Pancreas (tissue), 10 donors: Measurements from ENCODE around the gene HOXA10. TPM values are rescaled to one million over a fixed set of nuclear protein-coding genes. Genes with fewer than 3 reads are reported as not detected.
A peak's percentile ranks its signal among the peaks of the same experiment; 100 is the strongest.

Experiments
- ATAC-seq, 4 donors: fragments of 200-7000 bp; cut with Tn5 transposase; one replicate each; pipeline versions ENCODE4 v1.8.0 to v1.9.1; 2020; ENCODE audit warnings: mild to moderate bottlenecking in 4 of 4, moderate library complexity in 4 of 4
- DNase-seq, 6 donors: peaks; one replicate each; pipeline ENCODE4 v3.0.0-alpha.2; 2020
- FAIRE-seq: peaks from 2 replicates; lab custom pipeline; 2012; peaks lifted over from hg19 to GRCh38; lab: Jason Lieb, UNC
- H3K27ac ChIP-seq, 4 donors: fragments of 200-600 bp; sonication (generic); 1 replicate in 3 of 4; 2 replicates in 1 of 4; pipeline versions ENCODE4 v1.5.0 to v1.8.0; 2020
- H3K27me3 ChIP-seq, 4 donors: fragments of 200-600 bp; one replicate each; pipeline ENCODE4 v1.8.0; 2021
- H3K36me3 ChIP-seq, 3 donors: fragments of 200-600 bp; sonication (generic) in 1 of 3; one replicate each; pipeline versions ENCODE4 v1.5.0 to v1.8.0; 2020 to 2021
- H3K4me1 ChIP-seq, 3 donors: fragments of 200-600 bp; one replicate each; pipeline ENCODE4 v1.8.0; 2021
- H3K4me3 ChIP-seq, 4 donors: fragments of 200-600 bp; sonication (generic) in 2 of 4; one replicate each; pipeline versions ENCODE4 v1.5.0 to v1.8.0; 2020 to 2021
- H3K9me3 ChIP-seq, 4 donors: fragments of 200-600 bp; one replicate each; pipeline ENCODE4 v1.8.0; 2021
- CTCF ChIP-seq, 4 donors: fragments of 200-600 bp; sonication (generic) in 3 of 4; IDR thresholded peaks; one replicate each; pipeline versions ENCODE4 v1.5.0 to v1.8.0; 2021; ENCODE audit warnings: antibody characterized with exemption in 4 of 4
- WGBS, 2 donors: extraction: QIAGEN DNeasy Blood & Tissue Kit; methylation state at CpG; one replicate each; pipeline ENCODE4 v1.1.7; 2013; 5-methylcytosine and 5-hydroxymethylcytosine counted together
- intact Hi-C, 3 donors: fragments of 100-400 bp; cut with DNase I; formaldehyde crosslinking; loops; one replicate each; pipeline versions ENCODE4 v1.11.1 to v1.14.2; 2022
- polyA plus RNA-seq, 2 donors: library from polyadenylated mRNA; stranded (reverse); fragments of 200-250 nt; gene quantifications; one replicate each; pipeline ENCODE4 v1.2.3, GENCODE V29; 2013
- total RNA-seq, 6 donors: library from RNA; stranded (reverse); fragmentation: NEBNext Ultra II Directional in 4 of 6; extraction: Animal tissue kit (Norgen Biotek cat#: 25700) in 4 of 6; gene quantifications; one replicate each; pipeline versions ENCODE4 v1.2.1 to v1.2.4, GENCODE V29; 2021 to 2023
- donor health status: healthy with polysubstance abuse.
- donor health status: DM: no; HTN: no; CAD: no; lungs with moderate emphysema.
- donor health status: DM: no; HTN: no; CAD: no.
- donor health status: control.
- donor health status: control.
- donor health status: Bipolar disorder and iron deficiency.
- donor health status: DM: yes; HTN: yes; CAD: no.
- donor health status: DM: no; HTN: no; CAD: no.
- donor health status: DM: no; HTN: no; CAD: no.
- donor health status: DM: yes; HTN: yes; CAD: no.

The HOXA10 gene
- total and polyA plus RNA-seq, 8 donors: 0.09 to 0.18 (median 0.14) TPM; not detected in 4

- peaks cover 0 to 7% (median 0%) of the 10 kb centered on the region in 3 donors for H3K4me1 ChIP-seq
- WGBS, 2 donors: 12 to 14% methylated on average over 50 to 52 of the region's 52 CpGs
- H3K36me3 ChIP-seq: no peaks in the 10 kb centered on the region
- DNase-seq: no peak
- ATAC-seq: peak in 1 of 4 donors; percentile 53
- H3K27me3 ChIP-seq: peaks cover 0 to 55% (median 16%) of the 10 kb centered on the region in 4 donors
- H3K9me3 ChIP-seq: no peaks in the 10 kb centered on the region
- H3K27ac ChIP-seq: no peak overlapping the region
- peak overlapping the region in 1 of 4 donors; percentile 3 for H3K4me3 ChIP-seq
- TF ChIP-seq CTCF (IDR thresholded peaks at IDR 0.05): no peak
- no peak for FAIRE-seq
- intact Hi-C loops: no loop called here
Observed at GRCh38 chr7:27212497-27213432, 38.6 kb upstream of the HOXA10 start.

GRCh38 chr7:27211764-27212204, 37.7 kb upstream of the HOXA10 start:
- no peak for DNase-seq
- ATAC-seq: no peak
- Histone ChIP-seq H3K4me1 (peaks cover 0 to 7% (median 0%) of the 10 kb centered on the region in 3 donors), H3K9me3 (no peaks in the 10 kb centered on the region), H3K4me3 (no peak overlapping the region), H3K36me3 (no peaks in the 10 kb centered on the region), H3K27ac (no peak overlapping the region), H3K27me3 (peaks cover 6 to 65% (median 19%) of the 10 kb centered on the region in 4 donors)
- 53 to 55% methylated on average over 3 of the region's 3 CpGs for WGBS, 2 donors
- intact Hi-C loops: no loop called here
- no peak for TF ChIP-seq CTCF (IDR thresholded peaks at IDR 0.05)
- no peak for FAIRE-seq

- H3K27me3 ChIP-seq: peaks cover 6 to 72% (median 24%) of the 10 kb centered on the region in 4 donors
- WGBS, 2 donors: 80 to 86% methylated on average over 1 of the region's 1 CpG
- FAIRE-seq (no peak), ATAC-seq (no peak), DNase-seq (no peak)
- H3K4me3 ChIP-seq: no peak overlapping the region
- no peaks in the 10 kb centered on the region for H3K9me3 ChIP-seq
- H3K27ac ChIP-seq: no peak overlapping the region
- no peaks in the 10 kb centered on the region for H3K36me3 ChIP-seq
- H3K4me1 ChIP-seq: peaks cover 0 to 7% (median 0%) of the 10 kb centered on the region in 3 donors
- TF ChIP-seq CTCF (IDR thresholded peaks at IDR 0.05): no peak
- intact Hi-C loops: no loop called here
Observed at GRCh38 chr7:27211084-27211446, 36.9 kb upstream of the HOXA10 start.

GRCh38 chr7:27210441-27211083, 36.4 kb upstream of the HOXA10 start:
- no peaks in the 10 kb centered on the region for H3K9me3 ChIP-seq
- FAIRE-seq (no peak), ATAC-seq (peak; percentile 69 to 79 (median 76)), DNase-seq (peak in 4 of 6 donors; percentile 33 to 67 (median 51))
- peaks cover 10 to 77% (median 24%) of the 10 kb centered on the region in 4 donors for H3K27me3 ChIP-seq
- peaks cover 0 to 7% (median 0%) of the 10 kb centered on the region in 3 donors for H3K4me1 ChIP-seq
- WGBS, 2 donors: 7 to 8% methylated on average over 32 of the region's 32 CpGs
- H3K27ac ChIP-seq: no peak overlapping the region
- intact Hi-C loops: no loop called here
- H3K36me3 ChIP-seq: no peaks in the 10 kb centered on the region
- peak overlapping the region in 1 of 4 donors; percentile 22 for H3K4me3 ChIP-seq
- peak in 3 of 4 donors; percentile 42 to 62 (median 44) for TF ChIP-seq CTCF (IDR thresholded peaks at IDR 0.05)
